Measurements from ENCODE around the gene STRN4.

STRN4 gene

DNA sequence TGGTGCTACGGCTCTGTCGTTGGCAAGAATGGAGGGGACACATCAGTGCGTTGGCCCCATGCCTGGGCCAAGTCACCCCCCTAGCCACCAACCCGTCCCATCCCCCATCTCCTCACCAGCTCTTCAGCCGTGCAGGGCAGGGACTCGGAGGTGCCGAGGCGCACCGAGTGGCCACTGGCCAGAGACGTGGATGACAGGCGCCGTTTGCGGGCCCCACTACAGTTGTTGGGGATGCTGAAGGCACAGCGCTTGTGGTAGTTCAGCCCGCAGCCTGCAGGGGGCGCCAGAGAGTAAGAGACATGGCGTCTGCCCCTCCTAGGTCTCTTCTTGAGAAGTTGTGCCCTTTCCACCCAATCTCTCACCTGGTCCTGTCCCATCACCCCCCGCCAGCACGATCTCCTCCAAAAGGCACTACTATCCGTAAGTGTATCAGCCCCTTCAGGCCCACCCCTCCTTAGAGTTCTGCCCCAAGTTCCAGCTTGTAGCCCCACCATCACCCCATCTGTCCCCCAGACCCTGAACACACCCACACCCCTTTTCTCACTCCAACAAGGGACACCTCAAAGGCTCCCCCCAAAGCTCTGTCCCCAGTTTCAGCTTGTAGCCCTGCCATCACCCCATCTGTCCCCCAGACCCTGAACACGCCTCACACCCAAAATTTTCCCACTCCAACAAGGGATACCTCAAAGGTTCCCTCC, 41.7 kb downstream of the STRN4 start:
- FAIRE-seq: no peak

DNA sequence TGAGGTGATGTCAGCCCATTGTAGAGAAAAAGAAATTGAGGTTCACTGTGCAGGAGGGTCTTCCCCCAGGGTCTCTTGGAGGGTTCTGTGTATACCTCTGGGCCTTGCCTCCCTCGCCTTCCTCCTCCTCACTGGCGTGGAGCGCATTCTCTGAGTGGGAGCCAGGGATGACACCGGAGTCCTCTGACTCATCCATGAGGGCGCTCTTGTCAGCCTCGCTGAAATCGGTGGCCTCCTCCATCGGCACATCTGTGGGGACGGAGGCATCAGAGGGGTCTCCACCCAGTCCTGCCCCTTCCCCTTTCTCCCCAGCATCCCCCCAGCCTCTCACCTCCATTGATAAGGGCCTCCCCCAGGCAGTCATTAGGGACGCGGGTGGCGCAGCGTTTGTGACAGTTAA, 45.5 kb downstream of the STRN4 start:
- FAIRE-seq: no peak

DNA sequence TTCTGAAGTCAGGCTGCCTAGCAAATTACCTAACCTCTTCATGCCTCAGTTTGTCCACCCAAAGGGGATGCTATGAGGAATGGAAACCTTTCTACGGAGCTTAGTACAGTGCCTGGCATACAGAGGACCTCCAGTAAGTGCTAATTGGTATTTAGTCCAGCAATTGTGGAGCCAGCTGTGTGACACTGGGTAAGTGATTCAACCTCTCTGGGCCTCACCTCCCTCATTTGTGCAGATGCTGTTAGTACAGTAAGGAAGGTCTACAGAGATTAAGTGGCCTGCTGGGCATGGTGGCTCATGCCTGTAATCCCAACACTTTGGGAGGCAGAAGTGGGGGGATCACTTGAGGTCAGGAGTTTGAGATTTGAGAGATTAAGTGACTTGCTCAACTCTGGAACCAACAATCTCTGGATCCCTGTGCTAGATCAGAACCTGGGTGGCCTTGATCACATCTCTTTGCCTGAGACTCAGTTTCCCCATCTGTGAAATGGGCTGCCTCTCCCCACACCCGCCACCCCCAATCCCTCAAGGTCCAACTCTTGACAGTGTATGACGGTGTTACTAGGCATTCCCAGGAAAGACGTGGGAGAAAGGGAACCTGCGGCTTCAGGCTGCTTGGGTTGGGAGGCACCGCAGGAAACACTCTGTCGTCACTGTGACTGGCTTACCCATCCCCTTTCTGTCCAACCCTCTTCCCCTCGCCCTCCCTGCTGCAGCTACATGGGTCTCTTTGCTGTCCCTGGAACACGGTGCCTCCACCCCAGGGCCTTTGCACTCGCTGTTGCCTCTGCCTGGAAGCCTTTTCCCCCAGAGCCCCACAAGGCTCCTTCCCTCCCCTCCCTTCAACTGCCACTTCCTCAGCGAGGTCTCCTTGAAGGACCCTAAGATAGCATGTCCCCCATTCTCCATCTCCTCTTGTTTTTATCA, 47.6 kb downstream of the STRN4 start:
- no peak for FAIRE-seq

DNA sequence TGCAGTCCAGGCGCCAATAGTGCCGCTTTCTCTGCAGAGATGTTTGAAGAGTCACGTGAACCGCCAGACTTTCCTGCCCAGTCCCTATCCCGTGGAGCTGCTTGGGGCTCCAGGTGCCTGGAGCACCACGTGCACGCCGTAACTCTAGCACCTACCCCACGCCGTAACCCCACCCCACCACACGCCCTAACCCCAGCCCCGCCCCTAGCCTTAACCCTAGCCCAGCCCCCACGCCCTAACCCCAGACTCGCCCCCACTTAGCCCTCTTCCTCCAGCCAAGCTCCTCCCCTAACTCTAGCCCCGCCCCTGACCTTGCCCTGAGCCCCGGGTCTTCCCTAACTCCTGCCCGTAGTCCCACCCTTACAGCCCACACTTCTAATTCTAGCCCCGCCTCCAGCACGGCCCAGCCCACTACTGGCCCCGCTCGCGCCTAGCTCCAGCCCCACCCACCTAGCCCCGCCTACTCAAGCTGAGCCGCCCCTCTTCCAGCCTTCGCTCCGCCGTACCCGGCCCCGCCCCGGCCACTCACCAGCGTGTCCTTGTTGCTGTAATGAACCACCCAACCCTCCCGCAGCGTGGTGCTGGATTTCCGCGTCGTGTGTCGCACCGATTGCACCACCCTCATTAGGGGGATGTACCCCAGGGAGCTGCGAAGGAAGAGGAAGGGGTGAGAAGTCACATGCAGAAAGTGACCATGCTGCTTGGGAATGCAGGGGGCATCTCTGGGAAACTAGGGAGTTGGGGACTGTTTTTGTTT, 48.9 kb downstream of the STRN4 start:
- FAIRE-seq: no peak

DNA sequence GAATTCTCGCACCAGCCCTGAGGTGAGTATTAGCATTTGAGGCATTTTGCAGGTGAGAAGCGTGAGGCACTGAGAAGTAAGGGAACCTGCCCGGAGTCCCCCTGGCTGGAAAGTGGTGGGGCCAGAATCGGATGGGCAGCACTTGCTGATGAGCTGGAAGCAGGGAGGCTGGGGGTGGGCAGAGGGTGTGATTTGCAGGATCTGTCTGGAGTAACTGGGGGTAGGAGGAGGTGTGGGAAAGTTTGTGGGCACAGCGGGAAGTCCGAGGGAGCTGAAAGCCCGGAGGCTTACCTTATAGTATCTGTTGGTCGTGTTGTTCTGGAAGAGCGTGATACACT, 49.4 kb downstream of the STRN4 start:
- FAIRE-seq: no peak

DNA sequence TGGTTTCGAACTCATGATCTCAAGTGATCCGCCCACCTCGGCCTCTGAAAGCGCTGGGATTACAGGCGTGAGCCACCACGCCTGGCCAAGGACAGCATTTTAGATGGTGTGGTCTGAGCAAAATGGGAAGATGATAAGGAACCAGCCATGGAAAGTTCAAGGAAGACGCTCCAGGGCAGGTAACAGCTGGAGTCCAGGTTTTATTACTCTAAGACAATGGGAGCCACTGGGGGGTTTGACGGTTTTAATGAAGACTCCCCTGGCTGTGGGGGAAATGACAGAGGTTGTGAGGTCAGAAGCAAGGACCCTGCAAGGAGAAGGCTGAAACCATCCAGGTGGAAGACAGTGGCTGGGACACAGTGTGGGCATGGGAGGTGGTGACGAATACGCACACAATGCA, 50.2 kb downstream of the STRN4 start:
- no peak for FAIRE-seq

DNA sequence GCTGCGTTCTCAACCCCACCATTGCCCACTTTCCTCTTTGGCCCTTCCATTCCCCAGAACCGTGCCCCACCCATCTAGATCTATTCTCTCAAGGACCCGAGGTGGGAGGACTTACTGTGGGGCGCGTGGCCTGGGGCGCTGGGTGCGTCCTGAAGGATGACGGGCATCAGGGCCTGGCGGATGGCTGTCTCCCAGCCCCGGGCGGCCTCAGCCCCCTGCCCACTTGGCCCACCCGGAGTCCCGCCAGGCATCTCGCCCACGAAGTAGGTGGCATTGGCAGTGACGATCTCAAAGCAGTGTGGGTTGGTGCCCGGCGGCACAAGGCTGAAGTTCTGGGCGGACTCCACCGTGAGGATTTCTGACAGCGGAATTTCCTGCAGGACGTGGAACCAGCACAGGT, 52.5 kb downstream of the STRN4 start:
- no peak for FAIRE-seq

DNA sequence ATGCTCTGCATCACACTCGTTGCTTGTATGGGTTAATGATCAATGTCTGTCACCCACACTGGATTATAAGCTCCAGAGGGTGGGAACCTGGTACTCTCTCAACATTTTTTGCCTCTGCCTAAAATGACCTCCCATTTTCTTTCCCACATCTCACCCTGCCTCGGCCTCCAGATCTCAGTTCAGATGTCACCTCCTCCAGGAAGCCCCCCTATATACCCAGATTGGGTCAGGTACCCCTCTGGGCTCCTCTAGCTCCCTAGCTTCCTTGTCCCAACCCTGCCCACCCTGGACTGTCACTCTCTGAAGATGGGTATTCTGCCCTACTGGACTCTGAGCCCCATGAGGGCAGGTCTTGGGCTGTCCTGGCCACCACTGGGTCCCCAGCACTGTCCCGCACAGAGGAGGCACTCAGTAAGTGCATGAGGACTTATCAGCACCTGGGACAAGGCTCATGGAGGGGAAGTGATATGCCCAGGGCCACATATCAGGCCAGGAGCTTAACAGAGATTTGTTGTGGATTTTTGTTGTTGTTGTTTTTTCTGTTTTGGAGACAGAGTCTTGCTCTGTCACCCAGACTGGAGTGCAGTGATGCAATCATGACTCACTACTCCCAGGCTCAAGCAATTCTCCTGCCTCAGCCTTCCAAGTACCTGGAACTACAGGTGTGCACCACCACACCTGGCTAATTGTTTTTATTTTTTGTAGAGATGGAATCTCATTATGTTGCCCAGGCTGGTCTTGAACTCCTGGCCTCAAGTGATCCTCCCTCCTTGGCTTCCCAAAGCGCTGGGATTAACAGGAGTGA, 53.1 kb downstream of the STRN4 start:
- FAIRE-seq: no peak

DNA sequence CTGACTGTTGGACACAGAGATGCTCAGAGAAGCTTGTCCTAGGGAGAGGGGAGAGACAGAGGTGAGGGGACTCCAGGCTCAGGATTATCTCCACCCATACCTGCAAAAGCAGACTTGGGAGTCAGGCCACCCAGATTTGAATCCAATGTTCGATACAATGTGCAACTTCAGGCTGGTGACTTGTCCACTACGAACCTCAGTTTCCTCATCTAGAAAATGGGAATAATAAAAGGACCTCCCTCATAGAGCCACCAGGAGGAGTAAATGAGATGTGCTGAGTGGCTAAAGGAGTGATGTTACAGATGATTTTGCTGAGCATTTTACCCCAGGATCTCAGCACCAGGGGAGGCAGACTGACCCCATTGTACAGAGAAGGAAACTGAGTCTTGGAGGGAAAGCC, 54.3 kb downstream of the STRN4 start:
- no peak for FAIRE-seq

DNA sequence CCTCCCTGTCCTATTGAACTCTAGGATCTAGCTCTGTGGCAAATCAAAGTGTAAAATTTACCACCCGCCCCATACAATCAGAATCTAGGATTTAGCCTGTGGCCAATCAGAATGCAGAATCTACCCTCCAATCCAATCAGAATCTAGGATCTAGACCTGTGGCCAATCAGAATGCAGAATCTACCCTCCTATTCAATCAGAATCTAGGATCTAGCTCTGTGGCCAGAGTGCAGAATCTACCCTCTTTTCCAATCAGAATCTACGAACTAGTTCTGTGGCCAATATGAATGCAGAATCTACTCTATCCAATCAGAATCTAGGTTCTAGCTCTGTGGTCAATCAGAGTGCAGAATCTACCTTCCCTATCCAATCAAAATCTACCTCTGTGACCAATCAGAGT, 55.1 kb downstream of the STRN4 start:
- no peak for FAIRE-seq

DNA sequence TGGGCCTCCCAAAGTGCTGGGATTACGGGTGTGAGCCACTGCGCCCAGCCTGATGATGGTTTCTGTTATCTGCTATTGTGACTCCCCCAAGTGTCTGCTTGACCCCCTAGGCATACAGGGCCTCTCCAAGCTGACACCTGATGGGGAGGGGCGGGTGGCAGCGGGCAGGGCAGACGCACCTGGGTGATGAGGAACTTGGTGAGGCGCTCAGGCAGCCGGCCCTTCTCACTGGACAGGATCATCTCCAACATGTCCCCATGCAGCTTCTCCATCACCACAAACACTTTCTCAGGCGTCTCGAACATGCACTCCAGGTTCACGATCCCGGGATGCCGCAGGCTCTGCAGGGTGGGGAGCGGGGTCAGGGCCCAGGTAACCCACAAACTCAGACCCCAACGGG, 56.9 kb downstream of the STRN4 start:
- no peak for FAIRE-seq

DNA sequence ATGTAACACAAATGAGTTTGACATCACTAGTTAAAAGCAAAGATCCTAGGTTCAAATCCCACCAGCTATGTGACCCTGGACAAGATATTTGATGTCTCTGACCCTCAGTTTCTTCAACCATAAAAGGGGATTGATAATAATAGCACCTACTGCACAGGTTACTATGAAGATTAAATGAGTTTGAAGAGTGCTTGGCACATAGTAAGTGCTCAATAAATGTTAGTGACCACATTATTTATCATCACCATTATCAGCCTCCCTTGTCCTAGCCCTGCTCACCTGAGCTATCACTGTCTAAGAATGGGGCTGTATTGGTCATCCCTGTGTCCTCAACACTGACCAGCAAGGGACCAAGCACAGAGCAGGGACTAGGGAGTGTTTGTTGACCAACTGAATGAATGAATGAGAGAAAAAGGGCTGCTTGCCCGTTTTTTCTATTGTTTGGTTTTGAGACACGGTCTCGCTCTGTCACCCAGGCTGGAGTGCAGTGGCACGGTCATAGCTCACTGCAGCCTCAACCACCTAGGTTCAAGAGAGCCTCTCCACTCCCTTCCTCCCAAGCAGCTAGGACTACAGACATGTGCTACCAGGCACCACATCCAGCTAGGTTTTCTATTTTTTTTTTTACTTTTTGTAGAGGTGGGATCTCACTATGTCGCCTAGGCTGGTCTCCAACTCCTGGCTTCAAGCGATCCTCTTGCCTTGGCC, 58.7 kb downstream of the STRN4 start:
- no peak for FAIRE-seq

DNA sequence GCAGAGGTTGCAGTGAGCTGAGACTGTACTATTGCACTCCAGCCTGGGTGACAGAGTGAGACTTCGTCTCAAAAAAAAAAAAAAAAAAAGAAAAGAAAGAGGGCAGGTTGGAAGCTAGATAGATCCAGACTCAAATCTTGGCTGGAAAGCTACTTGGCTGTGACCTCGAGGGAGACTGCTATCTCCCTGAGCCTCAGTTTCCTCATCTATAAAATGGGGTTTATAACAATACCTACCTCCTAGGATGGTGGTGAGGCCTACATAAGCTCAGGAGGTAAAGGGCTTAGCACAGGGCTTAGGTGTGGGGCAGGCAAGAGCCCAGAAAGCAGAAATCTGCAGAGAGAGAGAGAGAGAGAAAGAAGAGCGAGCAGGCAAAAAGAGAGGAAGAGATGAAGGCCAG, 61.1 kb downstream of the STRN4 start:
- no peak for FAIRE-seq

DNA sequence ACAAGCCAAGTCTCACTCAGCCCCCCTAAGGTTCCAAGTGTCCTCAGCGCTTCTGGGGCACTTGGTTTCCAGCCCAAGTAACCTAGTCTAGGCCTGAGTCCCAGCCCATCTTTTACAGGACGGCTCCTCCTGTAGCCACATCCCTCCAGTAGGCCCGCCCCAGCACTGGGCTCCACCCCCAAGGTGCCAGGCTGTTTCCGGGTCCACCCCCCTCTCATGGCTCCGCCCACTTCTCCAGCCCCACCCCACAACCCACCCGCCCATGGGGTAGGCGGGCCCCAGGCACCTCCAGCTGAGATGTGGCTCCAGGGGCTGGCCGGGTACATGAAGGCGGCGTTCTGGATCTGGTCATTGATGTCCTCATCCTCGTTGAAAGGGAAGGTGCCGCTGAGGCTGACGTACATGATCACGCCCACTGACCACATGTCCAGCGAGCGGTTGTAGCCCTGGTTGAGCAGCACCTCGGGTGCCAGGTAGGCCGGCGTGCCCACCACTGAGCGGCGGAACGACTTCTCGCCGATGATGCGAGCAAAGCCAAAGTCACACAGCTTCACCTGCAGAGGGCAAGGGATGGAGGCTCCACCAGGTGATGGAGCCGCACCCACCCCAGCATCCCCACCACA, 68.0 kb downstream of the STRN4 start:
- no peak for FAIRE-seq

DNA sequence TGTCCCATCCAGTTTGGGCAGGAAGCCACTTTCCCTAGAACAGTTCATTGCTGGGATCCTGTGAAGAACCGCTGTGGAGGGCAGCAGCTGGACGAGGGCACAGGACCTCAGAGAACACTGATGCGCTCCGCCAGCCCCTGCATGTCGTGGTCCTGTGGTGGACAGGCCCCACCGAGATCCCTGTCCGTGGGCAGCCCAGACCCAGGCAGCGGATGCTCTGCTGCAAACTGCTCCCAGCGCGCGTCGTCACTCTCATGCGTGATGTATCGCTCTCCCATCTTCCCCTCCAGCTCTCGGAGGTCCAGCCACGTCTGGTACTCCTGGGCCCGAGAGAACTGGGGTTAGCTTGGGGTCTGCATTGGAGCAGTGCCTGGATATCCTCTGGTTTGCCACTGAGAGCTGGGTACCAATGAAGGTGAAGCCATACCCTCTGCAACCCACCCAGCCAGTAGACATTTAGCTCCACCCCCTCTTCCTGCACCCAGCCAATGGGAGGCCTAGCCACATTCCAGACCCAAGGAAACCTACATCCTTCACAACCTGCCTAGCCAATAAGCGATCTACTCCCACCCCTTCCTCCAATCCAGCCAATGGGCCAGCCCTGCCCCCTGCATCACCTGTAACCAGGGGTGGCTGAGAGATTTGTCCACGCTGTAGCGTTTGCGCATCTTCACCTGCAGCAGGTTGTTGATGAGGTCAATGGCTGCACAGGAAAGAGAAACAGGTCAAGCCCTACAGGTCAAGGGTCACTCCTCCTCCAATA, 71.7 kb downstream of the STRN4 start:
- FAIRE-seq: no peak

DNA sequence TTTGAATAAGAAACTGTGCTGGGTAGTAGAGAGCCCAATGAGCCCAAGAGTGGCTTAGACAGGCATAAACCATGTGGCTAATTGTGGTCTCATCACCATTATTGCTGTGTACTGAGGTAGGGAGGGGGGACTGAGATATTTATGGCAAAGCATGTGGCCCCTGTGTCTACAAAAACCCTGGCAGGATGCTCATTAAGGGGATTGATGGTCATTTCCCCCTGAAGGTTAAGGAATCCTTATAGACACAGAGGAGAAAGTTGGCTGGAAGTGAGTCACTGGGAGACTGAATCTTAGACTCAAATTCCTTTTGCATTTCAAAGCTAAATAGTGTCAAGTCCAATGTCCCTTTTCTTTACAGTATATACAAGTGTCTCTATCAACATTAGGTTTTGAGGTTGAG, 75.4 kb downstream of the STRN4 start:
- no peak for FAIRE-seq

Data from A204.1 (cell line).